A673 (cell line): ENCODE data around the gene NUDT2. TPM values are rescaled to one million over a fixed set of nuclear protein-coding genes. Genes with fewer than 3 reads are reported as not detected.
"Not testable (repeated sequence)": the region's sequence is repeated elsewhere in the genome, so short reads cannot be mapped to it uniquely, and the experiment has no call there.

Source experiments
- BruUV-seq: library from RNA; stranded (reverse); fragments of 400-500 nt; replicated peaks from 2 replicates; lab custom pipeline; 2021; lab: Mats Ljungman, UMichigan
- CTCF ChIA-PET: fragments of 300-600 bp; sonication (Branson Sonifier 250); formaldehyde crosslinking; loops from one replicate; lab custom pipeline; 2022; ENCODE audit warnings: antibody characterized with exemption; lab: Charles Lee
- POLR2A ChIA-PET: fragments of 300-600 bp; sonication (Branson Sonifier 250); formaldehyde crosslinking; loops from one replicate; lab custom pipeline; 2022; ENCODE audit warnings: antibody characterized with exemption; ENCODE audit not compliant: low non-redundant PET; lab: Charles Lee
- DNase-seq: peaks from one replicate; pipeline ENCODE4 v3.0.0-alpha.2; 2015; ENCODE audit warnings: low spot score
- H3K27ac ChIP-seq: fragments of 200-600 bp; sonication (generic); 2 replicates; pipeline ENCODE4 v1.5.1; 2016; ENCODE audit warnings: mixed run types, low read depth, mild to moderate bottlenecking, mixed read lengths, antibody characterized with exemption, low read length; ENCODE audit not compliant: poor library complexity, severe bottlenecking
- H3K27me3 ChIP-seq: fragments of 200-600 bp; sonication (generic); replicated peaks from 2 replicates; pipeline ENCODE4 v1.6.1; 2017; ENCODE audit warnings: mixed run types, low read depth, mild to moderate bottlenecking, mixed read lengths, antibody characterized with exemption, low read length; ENCODE audit not compliant: insufficient read depth, poor library complexity
- H3K36me3 ChIP-seq: fragments of 200-600 bp; sonication (generic); 2 replicates; pipeline ENCODE4 v1.6.1; 2016; ENCODE audit warnings: mixed run types, mild to moderate bottlenecking, mixed read lengths, antibody characterized with exemption, low read length; ENCODE audit not compliant: insufficient read depth, poor library complexity, severe bottlenecking
- H3K4me1 ChIP-seq: fragments of 200-600 bp; sonication (generic); 2 replicates; pipeline ENCODE4 v1.6.1; 2017; ENCODE audit warnings: mixed run types, mild to moderate bottlenecking, mixed read lengths, antibody characterized with exemption, low read length; ENCODE audit not compliant: insufficient read depth, poor library complexity, severe bottlenecking
- H3K4me3 ChIP-seq: fragments of 200-600 bp; sonication (generic); 2 replicates; pipeline ENCODE4 v1.5.1; 2016; ENCODE audit warnings: low read depth, mixed run types, mild to moderate bottlenecking, mixed read lengths, low read length; ENCODE audit not compliant: poor library complexity, severe bottlenecking
- H3K9me3 ChIP-seq: fragments of 200-600 bp; sonication (generic); 2 replicates; pipeline ENCODE4 v1.6.1; 2016; ENCODE audit warnings: mixed run types, low read depth, mild to moderate bottlenecking, mixed read lengths, antibody characterized with exemption, low read length; ENCODE audit not compliant: poor library complexity, severe bottlenecking
- CTCF ChIP-seq: fragments of 300-800, 200-600 bp; sonication (generic); conservative IDR thresholded peaks from 2 replicates; pipeline ENCODE4 v1.5.1; 2017; ENCODE audit warnings: low read depth, mild to moderate bottlenecking, antibody characterized with exemption, low read length, moderate library complexity, mixed read lengths
- EZH2 ChIP-seq: fragments of 200-600 bp; sonication (generic); IDR thresholded peaks from 2 replicates; pipeline ENCODE4 v1.6.1; 2017; ENCODE audit warnings: borderline replicate concordance, low read depth, mild to moderate bottlenecking, mixed read lengths, antibody characterized with exemption, low read length; ENCODE audit not compliant: poor library complexity, severe bottlenecking
- intact Hi-C: fragments of 100-400 bp; cut with micrococcal nuclease; formaldehyde crosslinking; loops from one replicate; pipeline ENCODE4 v1.10.0; 2022; ENCODE audit not compliant: unreplicated experiment
- total RNA-seq: library from RNA; stranded (reverse); gene quantifications from 2 replicates; pipeline ENCODE4 v1.2.3, GENCODE V29; 2021

Gene NUDT2
- total RNA-seq, 1 experiment from 2014 or later, result 19.1 TPM

- peaks cover 4% of the 10 kb centered on the region for H3K36me3 ChIP-seq
- DNase-seq, result no peak
- no peaks in the 10 kb centered on the region for H3K27me3 ChIP-seq
- POLR2A ChIA-PET, result no interaction called here
- no TSS peak for BruUV-seq
- TF ChIP-seq CTCF (no peak), EZH2 (no peak)
- no peak overlapping the region for H3K27ac ChIP-seq
- peaks cover 11% of the 10 kb centered on the region for H3K4me1 ChIP-seq
- no peaks in the 10 kb centered on the region for H3K9me3 ChIP-seq
- H3K4me3 ChIP-seq, result no peak overlapping the region
- CTCF ChIA-PET, result no interaction called here
- intact Hi-C loops, result no loop called here
Measured at GRCh38 chr9:34291023-34291422, 38.3 kb upstream of the NUDT2 start.

GRCh38 chr9:34291423-34291822 is 37.9 kb upstream of the NUDT2 start:
- TF ChIP-seq EZH2 (no peak), CTCF (no peak)
- DNase-seq, result no peak
- BruUV-seq, result no TSS peak
- CTCF ChIA-PET, result no interaction called here
- no peak overlapping the region for H3K27ac ChIP-seq
- H3K4me3 ChIP-seq, result no peak overlapping the region
- H3K9me3 ChIP-seq, result no peaks in the 10 kb centered on the region
- H3K4me1 ChIP-seq, result peaks cover 11% of the 10 kb centered on the region
- peaks cover 3% of the 10 kb centered on the region for H3K36me3 ChIP-seq
- intact Hi-C loops, result no loop called here
- POLR2A ChIA-PET, result no interaction called here
- H3K27me3 ChIP-seq, result no peaks in the 10 kb centered on the region

GRCh38 chr9:34292552-34292951 is 36.8 kb upstream of the NUDT2 start:
- H3K27ac ChIP-seq, result no peak overlapping the region
- ChIA-PET CTCF (interaction anchor here (0.6 kb wide), 1 partner anchor 35 kb away, joined by 3 read pairs; no protein-coding TSS in a partner anchor), POLR2A (no interaction called here)
- no peaks in the 10 kb centered on the region for H3K9me3 ChIP-seq
- no peak overlapping the region for H3K4me3 ChIP-seq
- no TSS peak for BruUV-seq
- intact Hi-C loops, result no loop called here
- TF ChIP-seq EZH2 (no peak), CTCF (no peak)
- no peaks in the 10 kb centered on the region for H3K36me3 ChIP-seq
- H3K4me1 ChIP-seq, result peaks cover 11% of the 10 kb centered on the region
- no peaks in the 10 kb centered on the region for H3K27me3 ChIP-seq
- no peak for DNase-seq

- POLR2A ChIA-PET, H3K27me3 ChIP-seq, H3K4me1 ChIP-seq, DNase-seq, H3K4me3 ChIP-seq, H3K36me3 ChIP-seq, intact Hi-C loops, H3K9me3 ChIP-seq, CTCF ChIA-PET, H3K27ac ChIP-seq, BruUV-seq: not testable (repeated sequence)
Measured at GRCh38 chr9:34301064-34301463, 28.3 kb upstream of the NUDT2 start.

GRCh38 chr9:34308316-34308715 is 21.1 kb upstream of the NUDT2 start:
- H3K27me3 ChIP-seq, DNase-seq, intact Hi-C loops, CTCF ChIA-PET, POLR2A ChIA-PET, H3K9me3 ChIP-seq, BruUV-seq, H3K36me3 ChIP-seq, H3K27ac ChIP-seq, H3K4me3 ChIP-seq: not testable (repeated sequence)
- H3K4me1 ChIP-seq, result peaks cover 26% of the 10 kb centered on the region
